OCI-LY1 (cell line): ENCODE data around the gene KRR1.
"Not testable (repeated sequence)": the region's sequence is repeated elsewhere in the genome, so short reads cannot be mapped to it uniquely, and the experiment has no call there.

Experiments used
- H2AFZ ChIP-seq: fragments of 200-600 bp; sonication (generic), shearing (Covaris generic); 2 replicates; pipeline ENCODE4 v1.6.0; 2014; ENCODE audit warnings: antibody characterized with exemption, mild to moderate bottlenecking, low read length
- H3F3A ChIP-seq: fragments of 200-600 bp; sonication (generic), shearing (Covaris generic); 2 replicates; pipeline ENCODE4 v1.6.0; 2014; ENCODE audit warnings: mild to moderate bottlenecking, antibody characterized with exemption, low read length, moderate library complexity; ENCODE audit not compliant: insufficient read depth
- H3K27ac ChIP-seq: fragments of 200-600 bp; sonication (generic); 2 replicates; pipeline ENCODE4 v1.5.1; 2014; ENCODE audit warnings: low read length, mixed run types, mild to moderate bottlenecking, low read depth; ENCODE audit not compliant: poor library complexity, severe bottlenecking
- H3K27me3 ChIP-seq: fragments of 200-600 bp; sonication (generic); 2 replicates; pipeline ENCODE4 v1.6.0; 2014; ENCODE audit warnings: antibody characterized with exemption, mild to moderate bottlenecking, low read length, moderate library complexity; ENCODE audit not compliant: insufficient read depth
- H3K36me3 ChIP-seq: fragments of 200-600 bp; sonication (generic); 2 replicates; pipeline ENCODE4 v1.6.1; 2014; ENCODE audit warnings: mild to moderate bottlenecking, antibody characterized with exemption, low read length, moderate library complexity, mixed read lengths; ENCODE audit not compliant: insufficient read depth
- H3K4me1 ChIP-seq: fragments of 200-600 bp; sonication (generic); 2 replicates; pipeline ENCODE4 v1.5.1; 2014; ENCODE audit warnings: mild to moderate bottlenecking, low read length, moderate library complexity; ENCODE audit not compliant: insufficient read depth, severe bottlenecking
- H3K4me2 ChIP-seq: fragments of 200-600 bp; sonication (generic), shearing (Covaris generic); 2 replicates; pipeline ENCODE4 v1.6.1; 2014; ENCODE audit warnings: low read length
- H3K4me3 ChIP-seq: fragments of 200-600 bp; sonication (generic); 2 replicates; pipeline ENCODE4 v1.5.1; 2014; ENCODE audit warnings: low read length, low read depth, mild to moderate bottlenecking, mixed read lengths; ENCODE audit not compliant: poor library complexity, severe bottlenecking
- H3K79me2 ChIP-seq: fragments of 200-600 bp; shearing (Covaris generic); 2 replicates; pipeline ENCODE4 v1.6.1; 2016; ENCODE audit warnings: mixed run types, low read length, mixed read lengths; ENCODE audit not compliant: insufficient read depth
- H3K9ac ChIP-seq: fragments of 200-600 bp; sonication (generic), shearing (Covaris generic); 2 replicates; pipeline ENCODE4 v1.6.1; 2014; ENCODE audit warnings: mild to moderate bottlenecking, low read length, mixed read lengths
- H3K9me2 ChIP-seq: fragments of 200-600 bp; sonication (generic), shearing (Covaris generic); 2 replicates; pipeline ENCODE4 v1.6.1; 2014; ENCODE audit warnings: low read depth, mild to moderate bottlenecking, low read length, mixed read lengths
- H3K9me3 ChIP-seq: fragments of 200-600 bp; shearing (Covaris generic); 2 replicates; pipeline ENCODE4 v1.6.1; 2014; ENCODE audit warnings: low read length, mixed read lengths
- H4K20me1 ChIP-seq: fragments of 200-600 bp; sonication (generic), shearing (Covaris generic); 2 replicates; pipeline ENCODE4 v1.6.0; 2016; ENCODE audit warnings: mild to moderate bottlenecking, low read length; ENCODE audit not compliant: insufficient read depth
- CTCF ChIP-seq: fragments of 200-600 bp; sonication (generic), shearing (Covaris generic); IDR thresholded peaks from 2 replicates; pipeline ENCODE4 v1.5.1; 2017; ENCODE audit warnings: mild to moderate bottlenecking, antibody characterized with exemption, low read length, moderate library complexity, mixed read lengths
- EZH2 ChIP-seq: fragments of 200-600 bp; sonication (generic), shearing (Covaris generic); IDR thresholded peaks from 2 replicates; pipeline ENCODE4 v1.8.0; 2017; ENCODE audit warnings: borderline replicate concordance, mixed run types, mild to moderate bottlenecking, antibody characterized with exemption, low read length, moderate library complexity, mixed read lengths

KRR1 gene

GRCh38 chr12:75460204-75460603 lies 51.2 kb downstream of the KRR1 start:
- H2AFZ ChIP-seq, result no peak overlapping the region
- H3K4me2 ChIP-seq, result no peak overlapping the region
- no peak overlapping the region for H3K27ac ChIP-seq
- H3K9me3 ChIP-seq, result peaks cover 6% of the 10 kb centered on the region; the same call in 1 of the 2 replicates
- no peak overlapping the region for H3K9ac ChIP-seq
- no peaks in the 10 kb centered on the region for H3K79me2 ChIP-seq
- no peaks in the 10 kb centered on the region for H3K4me1 ChIP-seq
- H4K20me1 ChIP-seq, result no peaks in the 10 kb centered on the region
- H3K36me3 ChIP-seq, result no peaks in the 10 kb centered on the region
- H3K9me2 ChIP-seq, result no peaks in the 10 kb centered on the region
- no peaks in the 10 kb centered on the region for H3K27me3 ChIP-seq
- H3F3A ChIP-seq, result no peaks in the 10 kb centered on the region
- H3K4me3 ChIP-seq, result no peak overlapping the region
- TF ChIP-seq CTCF, result no peak
- TF ChIP-seq EZH2, result no peak

- no peak for TF ChIP-seq CTCF
- TF ChIP-seq EZH2, result no peak
- no peaks in the 10 kb centered on the region for H3K36me3 ChIP-seq
- no peak overlapping the region for H3K4me2 ChIP-seq
- H4K20me1 ChIP-seq, result no peaks in the 10 kb centered on the region
- no peak overlapping the region for H3K27ac ChIP-seq
- no peaks in the 10 kb centered on the region for H3K27me3 ChIP-seq
- no peaks in the 10 kb centered on the region for H3K4me1 ChIP-seq
- H3K9me3 ChIP-seq, result peaks cover 6% of the 10 kb centered on the region; the same call in 1 of the 2 replicates
- H3F3A ChIP-seq, result no peaks in the 10 kb centered on the region
- H3K9me2 ChIP-seq, result no peaks in the 10 kb centered on the region
- no peak overlapping the region for H3K4me3 ChIP-seq
- H2AFZ ChIP-seq, result no peak overlapping the region
- no peak overlapping the region for H3K9ac ChIP-seq
- H3K79me2 ChIP-seq, result no peaks in the 10 kb centered on the region
Observed at GRCh38 chr12:75459755-75460154, 51.7 kb downstream of the KRR1 start.

GRCh38 chr12:75457866-75458265 lies 53.5 kb downstream of the KRR1 start:
- not testable (repeated sequence) for H3K27ac ChIP-seq, H3K4me3 ChIP-seq, H3K9me2 ChIP-seq, H3K9me3 ChIP-seq, H3K36me3 ChIP-seq, H4K20me1 ChIP-seq, H3K4me2 ChIP-seq, H3F3A ChIP-seq, H3K79me2 ChIP-seq, H3K9ac ChIP-seq, H2AFZ ChIP-seq, H3K4me1 ChIP-seq, H3K27me3 ChIP-seq

DNA sequence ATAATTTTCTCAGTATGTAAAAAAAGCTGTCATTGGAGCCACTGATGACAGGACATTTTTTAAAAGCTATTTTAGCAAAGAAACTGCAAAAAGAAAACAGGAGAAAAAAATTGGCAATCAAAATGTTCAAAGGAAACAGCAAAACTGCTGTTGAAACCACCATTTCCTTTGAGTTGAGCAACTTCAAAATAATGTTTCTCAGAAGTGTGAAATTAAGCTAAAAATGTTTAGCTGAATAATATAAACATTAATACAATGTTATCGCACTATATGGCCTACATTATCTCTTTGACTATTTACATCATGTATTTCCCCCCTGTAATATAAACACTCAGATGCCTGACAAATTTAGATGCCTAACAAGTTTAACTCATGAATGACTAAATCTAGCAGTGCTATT lies 54.2 kb downstream of the KRR1 start:
- H3K9me2 ChIP-seq, result no peaks in the 10 kb centered on the region
- no peaks in the 10 kb centered on the region for H3K4me1 ChIP-seq
- no peak overlapping the region for H3K4me2 ChIP-seq
- H3K27me3 ChIP-seq, result no peaks in the 10 kb centered on the region
- no peaks in the 10 kb centered on the region for H3K79me2 ChIP-seq
- no peak overlapping the region for H3K9ac ChIP-seq
- no peak overlapping the region for H2AFZ ChIP-seq
- H3K4me3 ChIP-seq, result no peak overlapping the region
- H3K27ac ChIP-seq, result no peak overlapping the region
- no peaks in the 10 kb centered on the region for H3F3A ChIP-seq
- no peaks in the 10 kb centered on the region for H4K20me1 ChIP-seq
- H3K9me3 ChIP-seq, result 0 out of 2 replicates have a peak, but pooled peaks cover 3% of the 10 kb centered on the region
- no peaks in the 10 kb centered on the region for H3K36me3 ChIP-seq
- TF ChIP-seq EZH2 (no peak), CTCF (no peak)
